Kidney tubule cell (primary cell): Measurements from ENCODE around the gene DTD1.

ENCODE experiments used
- DNase-seq: peaks from one replicate; pipeline ENCODE4 v3.0.0-alpha.2; 2018; ENCODE audit warnings: low spot score

Gene DTD1

GRCh38 chr20:18663932-18664331 is 76.1 kb downstream of the DTD1 start:
- peak; percentile 67 for DNase-seq

- DNase-seq: no peak
Measured at GRCh38 chr20:18665135-18665534, 77.3 kb downstream of the DTD1 start.

DNA sequence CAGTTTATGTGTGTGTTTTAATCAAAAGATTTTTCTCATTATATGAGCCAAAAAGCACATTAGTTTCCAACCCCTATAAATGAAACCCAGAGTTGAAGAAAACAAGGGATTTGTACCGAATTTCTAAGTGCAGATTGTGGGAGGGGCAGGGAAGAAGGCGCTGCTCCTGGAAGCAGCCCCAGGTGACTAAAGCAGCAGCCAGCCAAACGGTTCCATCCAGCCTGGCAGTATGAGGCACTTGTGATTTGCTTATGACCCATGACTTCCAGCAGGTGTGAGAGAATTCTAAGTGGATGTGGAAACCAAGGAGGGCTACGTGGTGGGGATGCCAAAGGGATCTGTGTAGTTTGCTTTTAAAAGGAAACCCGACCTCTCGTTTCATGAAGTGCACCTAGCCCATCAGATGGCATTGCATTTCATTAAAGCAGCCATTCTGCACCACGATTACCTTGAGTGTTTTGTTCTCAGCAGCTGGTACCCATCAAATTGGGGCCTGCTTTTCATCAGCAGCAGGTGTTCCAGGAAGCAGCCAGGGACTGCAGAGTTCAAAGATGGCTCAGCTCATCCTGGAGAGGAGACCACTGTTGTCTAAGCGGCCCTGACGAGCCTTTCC is 79.1 kb downstream of the DTD1 start:
- peak; percentile 26 for DNase-seq

- no peak for DNase-seq
Measured at GRCh38 chr20:18669241-18670019, 81.6 kb downstream of the DTD1 start.

GRCh38 chr20:18671203-18671710 is 83.4 kb downstream of the DTD1 start:
- no peak for DNase-seq

DNA sequence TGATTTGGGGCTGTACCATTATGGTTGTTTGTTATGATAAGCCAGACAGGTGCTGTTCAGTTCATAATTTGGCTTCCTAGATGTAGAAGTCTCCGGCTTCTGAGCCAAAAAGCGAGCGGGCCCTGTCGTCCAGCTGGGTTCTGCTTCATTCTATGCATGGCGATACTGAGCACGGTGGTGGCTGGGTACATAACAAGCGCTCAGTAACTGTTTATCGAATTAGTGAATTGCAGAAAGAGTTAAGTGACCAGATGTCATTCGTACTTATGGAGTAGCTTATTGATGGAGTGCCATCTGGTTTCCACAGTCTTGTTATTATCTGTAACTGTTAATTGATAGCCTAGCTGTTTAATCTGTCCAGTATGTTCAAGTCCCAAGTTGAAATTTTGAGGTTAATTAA is 85.0 kb downstream of the DTD1 start:
- DNase-seq: no peak

GRCh38 chr20:18676396-18676795 is 88.5 kb downstream of the DTD1 start:
- DNase-seq: no peak

DNA sequence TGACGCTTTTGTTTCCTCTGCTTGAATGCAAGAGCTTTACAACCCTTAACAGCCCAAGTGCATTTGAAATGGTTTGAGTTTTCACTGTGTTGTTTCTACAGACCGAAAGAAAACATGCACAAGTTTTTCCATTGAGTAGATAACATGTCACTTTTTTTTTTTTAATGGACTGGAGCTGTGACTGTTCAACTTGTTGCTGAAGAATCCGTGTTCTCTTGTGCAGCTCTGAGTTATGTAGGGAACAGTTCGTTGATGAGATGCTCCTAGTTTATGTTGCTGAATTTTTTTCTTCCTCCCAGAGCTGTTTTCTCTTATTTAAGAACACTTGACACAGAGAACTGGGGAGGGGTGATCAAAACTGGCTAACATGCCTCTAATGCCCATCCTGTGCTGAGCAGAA is 89.3 kb downstream of the DTD1 start:
- DNase-seq: no peak

GRCh38 chr20:18678549-18679419 is 90.9 kb downstream of the DTD1 start:
- no peak for DNase-seq

GRCh38 chr20:18683839-18684238 is 96.0 kb downstream of the DTD1 start:
- DNase-seq: no peak

DNA sequence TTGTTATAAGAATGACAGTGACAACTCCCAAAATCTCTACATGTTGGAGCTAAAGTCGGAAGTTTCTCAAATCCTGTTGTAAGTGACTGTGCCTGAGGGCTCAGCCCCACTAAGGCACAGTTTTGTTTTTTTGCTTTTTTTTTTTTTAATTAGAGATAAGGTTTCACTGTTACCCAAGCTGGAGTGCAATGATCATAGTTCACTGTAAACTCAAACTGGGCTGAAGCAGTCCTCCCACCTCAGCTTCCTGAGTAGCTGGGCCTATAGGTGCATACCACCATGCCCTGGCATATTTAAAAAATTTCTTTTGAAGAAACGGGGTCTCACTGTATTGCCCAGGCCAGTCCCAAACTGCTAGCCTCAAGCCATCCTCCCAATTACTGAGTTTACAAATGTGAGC is 96.9 kb downstream of the DTD1 start:
- DNase-seq: no peak

DNA sequence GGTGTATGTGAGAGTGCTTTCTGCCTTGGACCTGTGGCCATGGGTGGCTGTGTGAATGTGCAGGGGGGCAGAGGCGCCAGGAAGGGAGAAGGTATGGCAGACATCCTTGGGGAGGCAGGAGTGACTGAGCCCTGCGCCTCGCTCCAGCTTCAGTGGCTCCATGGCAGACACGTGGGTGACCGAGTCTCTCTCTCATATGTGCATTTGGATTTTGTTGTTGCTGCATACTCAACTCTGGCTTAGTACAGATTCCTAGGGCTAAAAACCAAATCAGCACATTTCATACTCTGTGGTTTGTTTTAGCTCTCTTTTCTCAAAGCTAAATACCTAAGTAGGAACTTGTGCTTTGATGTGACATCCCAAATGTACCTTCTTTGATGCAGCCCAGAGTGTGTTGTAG is 97.6 kb downstream of the DTD1 start:
- DNase-seq: no peak

DNA sequence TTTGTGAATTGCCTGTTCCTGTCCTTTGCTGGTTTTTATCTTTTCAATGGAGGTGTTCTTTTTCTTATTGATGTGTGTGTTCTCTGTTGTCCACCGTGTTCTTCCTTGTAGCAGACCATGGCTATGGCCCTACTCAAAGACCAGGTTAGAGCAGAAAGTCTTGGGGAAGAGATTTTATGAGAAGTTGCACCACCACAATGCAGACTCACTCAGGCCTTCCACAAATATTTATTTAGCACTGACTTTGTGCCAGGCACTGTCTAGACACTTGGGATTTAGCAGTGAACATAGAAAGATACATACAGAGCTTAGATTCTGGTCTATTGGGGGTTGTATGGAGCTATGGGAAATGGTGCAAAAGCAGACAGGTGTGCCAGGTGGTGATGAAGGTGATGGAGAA is 98.8 kb downstream of the DTD1 start:
- no peak for DNase-seq

DNA sequence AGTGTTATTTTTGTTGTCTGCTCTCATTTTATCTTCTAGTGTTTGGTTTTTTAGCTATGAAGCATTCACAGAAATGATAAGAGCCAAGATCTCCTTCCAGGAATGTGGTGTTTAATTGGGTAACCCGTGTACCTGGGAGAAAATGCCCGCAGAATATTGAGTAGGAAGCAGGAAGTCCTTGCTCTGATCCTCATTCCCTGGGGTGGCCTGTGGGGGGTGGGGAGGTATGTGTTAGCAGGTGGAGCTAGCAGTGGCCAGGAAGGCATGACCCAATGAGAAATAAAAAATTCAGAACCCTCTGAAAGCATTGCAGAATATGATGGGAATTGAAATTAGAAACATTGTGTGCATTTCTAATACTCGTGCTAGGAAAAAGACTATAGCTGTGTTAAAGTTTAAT is 100.8 kb downstream of the DTD1 start:
- DNase-seq: peak; percentile 26

- no peak for DNase-seq
Measured at GRCh38 chr20:18689557-18689956, 101.7 kb downstream of the DTD1 start.

- no peak for DNase-seq
Measured at GRCh38 chr20:18692447-18692846, 104.6 kb downstream of the DTD1 start.

- DNase-seq: no peak
Measured at GRCh38 chr20:18694071-18694470, 106.2 kb downstream of the DTD1 start.

- DNase-seq: no peak
Measured at GRCh38 chr20:18695175-18695574, 107.3 kb downstream of the DTD1 start.

DNA sequence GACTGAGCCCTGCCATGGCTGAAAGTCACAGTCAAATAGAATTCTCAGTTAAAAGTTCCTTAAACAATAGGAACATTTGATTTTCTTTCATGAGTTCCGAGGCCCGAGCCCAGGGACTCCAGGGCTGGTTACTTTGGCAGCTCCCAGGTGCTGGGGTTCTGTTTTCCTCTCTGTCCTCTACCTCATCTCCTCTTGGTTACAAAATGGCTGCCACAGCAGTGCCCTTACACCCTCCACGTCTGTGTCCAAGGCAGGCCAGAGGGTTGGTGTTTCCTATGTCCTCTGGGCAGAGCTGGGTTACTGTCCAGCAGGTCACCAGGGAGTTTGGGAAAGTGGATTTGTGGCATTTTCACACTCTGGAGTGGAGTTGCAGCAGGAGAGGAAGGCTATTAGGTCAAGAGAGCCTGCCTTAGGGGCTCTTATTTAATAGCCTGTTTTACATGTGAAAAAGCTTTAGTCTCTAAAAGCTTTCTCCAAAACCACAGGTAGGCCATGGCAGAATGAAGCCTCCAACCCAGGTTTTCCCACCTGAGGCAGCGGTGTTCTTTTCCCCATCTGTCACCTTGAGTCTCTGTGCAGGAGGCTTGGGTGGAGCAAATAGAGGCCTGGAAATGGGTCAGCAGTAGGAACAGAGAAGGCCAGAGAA is 111.0 kb downstream of the DTD1 start:
- DNase-seq: no peak

DNA sequence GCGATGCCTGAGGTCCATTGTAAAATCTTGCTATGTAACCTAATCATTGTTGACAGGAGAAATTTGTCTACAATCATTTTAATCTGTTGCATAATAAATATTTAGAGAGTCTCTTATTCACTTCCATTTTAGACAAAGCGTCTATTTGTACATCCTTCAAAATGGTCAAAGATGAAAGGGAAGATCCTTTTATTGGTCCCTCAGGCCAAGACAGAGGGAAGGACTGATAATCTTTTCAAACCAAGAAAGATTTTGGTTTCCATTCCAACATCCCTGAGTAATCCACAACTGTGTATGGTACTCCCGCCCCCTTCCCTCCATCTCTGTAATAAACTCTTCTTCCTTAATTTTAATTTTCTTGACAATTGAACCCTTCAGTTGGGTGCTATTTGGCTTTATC is 114.1 kb downstream of the DTD1 start:
- no peak for DNase-seq

DNA sequence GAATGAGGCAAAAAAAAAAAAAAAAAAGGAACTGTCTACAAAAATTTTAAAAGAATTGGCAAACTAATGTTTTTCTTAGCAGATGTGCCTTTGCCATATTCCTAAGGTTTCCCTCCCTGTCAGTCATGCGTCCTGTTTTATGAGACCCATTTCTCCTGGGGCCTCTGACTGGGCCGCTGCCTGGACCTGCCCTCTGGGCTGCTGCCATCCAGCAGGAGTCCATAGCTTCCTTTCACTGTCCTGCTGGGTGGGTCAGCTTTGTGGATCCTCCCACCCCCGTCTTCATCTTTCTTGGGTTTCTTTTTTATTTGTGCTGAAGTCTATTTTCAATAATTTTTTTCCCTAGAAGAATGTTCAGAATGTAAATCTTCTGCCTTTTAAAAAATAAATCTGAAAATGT is 114.9 kb downstream of the DTD1 start:
- DNase-seq: no peak

GRCh38 chr20:18705490-18705889 is 117.6 kb downstream of the DTD1 start:
- peak; percentile 85 for DNase-seq
